ENCODE results near the gene AUTS2.
A peak's percentile ranks its signal among the peaks of the same experiment; 100 is the strongest.

The AUTS2 gene

GRCh38 chr7:69953136-69954067, 355.1 kb downstream of the AUTS2 start:
- Histone ChIP-seq H3K4me1 (ENCODE audit: insufficient read depth, low read length, severe bottlenecking) (peaks cover 68% of the 10 kb centered on the region), H3K9me3 (ENCODE audit: low read length) (no peaks in the 10 kb centered on the region), H3K36me3 (ENCODE audit: insufficient read depth, low read length) (no peaks in the 10 kb centered on the region; the same call in 1 of the 2 replicates), H3K9me2 (ENCODE audit: low read depth, low read length) (no peaks in the 10 kb centered on the region), H3K27ac (ENCODE audit: low read depth, low read length, poor library complexity, severe bottlenecking) (peak overlapping the region; percentile 92), H3K9ac (ENCODE audit: low read length) (peak overlapping the region; percentile 29; the same call in 1 of the 2 replicates), H3K27me3 (ENCODE audit: insufficient read depth, low read length) (no peaks in the 10 kb centered on the region), H3K79me2 (ENCODE audit: insufficient read depth, low read length) (peaks cover 33% of the 10 kb centered on the region), H3K4me3 (ENCODE audit: low read depth, low read length, poor library complexity, severe bottlenecking) (peak overlapping the region; percentile 11), H3K4me2 (ENCODE audit: low read length) (peak overlapping the region; percentile 47), H4K20me1 (ENCODE audit: insufficient read depth, low read length) (no peaks in the 10 kb centered on the region), H2AFZ (ENCODE audit: low read length) (no peak overlapping the region), H3F3A (ENCODE audit: insufficient read depth, low read length) (peaks cover 11% of the 10 kb centered on the region; the same call in 1 of the 2 replicates)
- TF ChIP-seq, protein P1, sequence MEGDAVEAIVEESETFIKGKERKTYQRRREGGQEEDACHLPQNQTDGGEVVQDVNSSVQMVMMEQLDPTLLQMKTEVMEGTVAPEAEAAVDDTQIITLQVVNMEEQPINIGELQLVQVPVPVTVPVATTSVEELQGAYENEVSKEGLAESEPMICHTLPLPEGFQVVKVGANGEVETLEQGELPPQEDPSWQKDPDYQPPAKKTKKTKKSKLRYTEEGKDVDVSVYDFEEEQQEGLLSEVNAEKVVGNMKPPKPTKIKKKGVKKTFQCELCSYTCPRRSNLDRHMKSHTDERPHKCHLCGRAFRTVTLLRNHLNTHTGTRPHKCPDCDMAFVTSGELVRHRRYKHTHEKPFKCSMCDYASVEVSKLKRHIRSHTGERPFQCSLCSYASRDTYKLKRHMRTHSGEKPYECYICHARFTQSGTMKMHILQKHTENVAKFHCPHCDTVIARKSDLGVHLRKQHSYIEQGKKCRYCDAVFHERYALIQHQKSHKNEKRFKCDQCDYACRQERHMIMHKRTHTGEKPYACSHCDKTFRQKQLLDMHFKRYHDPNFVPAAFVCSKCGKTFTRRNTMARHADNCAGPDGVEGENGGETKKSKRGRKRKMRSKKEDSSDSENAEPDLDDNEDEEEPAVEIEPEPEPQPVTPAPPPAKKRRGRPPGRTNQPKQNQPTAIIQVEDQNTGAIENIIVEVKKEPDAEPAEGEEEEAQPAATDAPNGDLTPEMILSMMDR (IDR thresholded peaks at IDR 0.05; ENCODE audit: low read length) = no peak
- TF ChIP-seq EZH2 (IDR thresholded peaks at IDR 0.05; ENCODE audit: borderline replicate concordance, low read length) = no peak

DNA sequence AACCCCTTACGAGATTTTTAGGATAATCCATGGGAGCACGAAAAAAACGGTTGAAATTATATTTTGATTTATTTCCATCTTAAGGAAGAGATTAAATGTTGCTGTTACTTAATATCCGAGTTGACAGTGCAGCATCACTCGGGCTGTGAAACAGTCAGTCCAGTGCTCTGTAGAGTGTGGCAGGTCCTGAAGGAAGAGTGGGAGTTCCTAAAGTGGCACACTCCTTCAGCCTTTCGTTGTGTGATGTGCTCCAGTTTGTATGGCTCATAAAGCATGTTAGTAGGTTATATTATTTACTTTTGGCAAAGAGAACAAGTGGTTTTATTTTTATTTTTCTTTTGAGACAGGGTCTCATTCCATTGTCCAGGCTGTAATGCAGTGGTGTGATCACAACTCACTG, 358.3 kb downstream of the AUTS2 start:
- Histone ChIP-seq H3K9ac (ENCODE audit: low read length) (no peak overlapping the region), H3K9me3 (ENCODE audit: low read length) (no peaks in the 10 kb centered on the region), H3K79me2 (ENCODE audit: insufficient read depth, low read length) (peaks cover 44% of the 10 kb centered on the region), H3K27me3 (ENCODE audit: insufficient read depth, low read length) (no peaks in the 10 kb centered on the region), H4K20me1 (ENCODE audit: insufficient read depth, low read length) (no peaks in the 10 kb centered on the region), H3K9me2 (ENCODE audit: low read depth, low read length) (no peaks in the 10 kb centered on the region), H3K4me3 (ENCODE audit: low read depth, low read length, poor library complexity, severe bottlenecking) (no peak overlapping the region), H2AFZ (ENCODE audit: low read length) (no peak overlapping the region), H3F3A (ENCODE audit: insufficient read depth, low read length) (peaks cover 8% of the 10 kb centered on the region; the same call in 1 of the 2 replicates), H3K4me1 (ENCODE audit: insufficient read depth, low read length, severe bottlenecking) (peaks cover 78% of the 10 kb centered on the region), H3K36me3 (ENCODE audit: insufficient read depth, low read length) (no peaks in the 10 kb centered on the region; the same call in 1 of the 2 replicates), H3K27ac (ENCODE audit: low read depth, low read length, poor library complexity, severe bottlenecking) (no peak overlapping the region), H3K4me2 (ENCODE audit: low read length) (no peak overlapping the region)
- no peak for TF ChIP-seq EZH2 (IDR thresholded peaks at IDR 0.05; ENCODE audit: borderline replicate concordance, low read length)
- TF ChIP-seq, protein P1 (IDR thresholded peaks at IDR 0.05; ENCODE audit: low read length) = no peak

GRCh38 chr7:69957661-69958060, 359.4 kb downstream of the AUTS2 start:
- H3K9ac ChIP-seq (ENCODE audit: low read length) = no peak overlapping the region
- H3K9me3 ChIP-seq (ENCODE audit: low read length) = no peaks in the 10 kb centered on the region
- H3K79me2 ChIP-seq (ENCODE audit: insufficient read depth, low read length) = peaks cover 43% of the 10 kb centered on the region
- H3F3A ChIP-seq (ENCODE audit: insufficient read depth, low read length) = peaks cover 8% of the 10 kb centered on the region; the same call in 1 of the 2 replicates
- peaks cover 78% of the 10 kb centered on the region for H3K4me1 ChIP-seq (ENCODE audit: insufficient read depth, low read length, severe bottlenecking)
- H4K20me1 ChIP-seq (ENCODE audit: insufficient read depth, low read length) = no peaks in the 10 kb centered on the region
- H3K4me2 ChIP-seq (ENCODE audit: low read length) = no peak overlapping the region
- no peak for TF ChIP-seq EZH2 (IDR thresholded peaks at IDR 0.05; ENCODE audit: borderline replicate concordance, low read length)
- TF ChIP-seq, protein P1 (IDR thresholded peaks at IDR 0.05; ENCODE audit: low read length) = no peak
- H3K4me3 ChIP-seq (ENCODE audit: low read depth, low read length, poor library complexity, severe bottlenecking) = no peak overlapping the region
- no peaks in the 10 kb centered on the region for H3K9me2 ChIP-seq (ENCODE audit: low read depth, low read length)
- H3K27me3 ChIP-seq (ENCODE audit: insufficient read depth, low read length) = no peaks in the 10 kb centered on the region
- no peak overlapping the region for H3K27ac ChIP-seq (ENCODE audit: low read depth, low read length, poor library complexity, severe bottlenecking)
- H3K36me3 ChIP-seq (ENCODE audit: insufficient read depth, low read length) = no peaks in the 10 kb centered on the region; the same call in 1 of the 2 replicates
- no peak overlapping the region for H2AFZ ChIP-seq (ENCODE audit: low read length)

Data from OCI-LY1 (cell line).